Ovary (tissue), 9 donors: Measurements from ENCODE around the gene TATDN2. TPM values are rescaled to one million over a fixed set of nuclear protein-coding genes. Genes with fewer than 3 reads are reported as not detected.
A peak's percentile ranks its signal among the peaks of the same experiment; 100 is the strongest.

Experiments used
- DNase-seq, 5 donors: peaks; one replicate each; pipeline ENCODE4 v3.0.0-alpha.2; 2019 to 2020
- H3K27ac ChIP-seq, 2 donors: fragments of 200-600 bp; one replicate each; pipeline versions ENCODE4 v1.5.1 to v1.8.0; 2019 to 2022
- H3K27me3 ChIP-seq: fragments of 200-600 bp; one replicate; pipeline ENCODE4 v1.8.0; 2022
- H3K36me3 ChIP-seq: fragments of 200-600 bp; sonication (generic); one replicate; pipeline ENCODE4 v1.5.1; 2019
- H3K4me1 ChIP-seq: one replicate; pipeline ENCODE4 v1.8.1; 2013; ENCODE audit warnings: mild to moderate bottlenecking, moderate library complexity; ENCODE audit not compliant: insufficient read depth
- H3K4me3 ChIP-seq: fragments of 200-600 bp; sonication (generic); one replicate; pipeline ENCODE4 v1.5.1; 2017
- H3K9me3 ChIP-seq, 2 donors: fragments of 200-600 bp in 1 of 2; sonication (generic) in 1 of 2; one replicate each; pipeline versions ENCODE4 v1.5.1 to v1.8.1; 2013 to 2019; ENCODE audit warnings: mild to moderate bottlenecking in 1 of 2, moderate library complexity in 1 of 2
- EP300 ChIP-seq: sonication (generic); formaldehyde crosslinking; IDR thresholded peaks from one replicate; pipeline ENCODE4 v1.6.1; 2017; ENCODE audit warnings: antibody characterized with exemption
- POLR2A ChIP-seq: fragments of 450-650 bp; IDR thresholded peaks from one replicate; pipeline ENCODE4 v1.6.1; 2017; ENCODE audit warnings: antibody characterized with exemption, mild to moderate bottlenecking, moderate library complexity
- WGBS, 3 donors: extraction: QIAGEN DNeasy Blood & Tissue Kit in 1 of 3; methylation state at CpG; one replicate each; pipeline versions ENCODE4 v1.1.5 to v1.1.7; 2013 to 2017; 5-methylcytosine and 5-hydroxymethylcytosine counted together
- intact Hi-C, 4 donors: fragments of 100-400 bp; cut with DNase I; formaldehyde crosslinking; loops; one replicate each; pipeline versions ENCODE4 v1.11.0 to v1.15.1; 2022 to 2023
- polyA plus RNA-seq, 2 donors: library from polyadenylated mRNA; stranded (reverse); fragments of 200-250 nt in 1 of 2; fragments of 350-450 nt in 1 of 2; fragmentation: Illumina TruSeq in 1 of 2; extraction: RNeasy Lipid Tissue Mini Kit (QIAGEN cat#74804) in 1 of 2; gene quantifications; one replicate each; pipeline ENCODE4 v1.2.3, GENCODE V29; 2013 to 2014
- total RNA-seq, 7 donors: library from RNA; depleted of rRNA in 2 of 7; stranded (reverse); fragments of >200 nt in 2 of 7; fragmentation: NEBNext Ultra II Directional in 3 of 7; extraction: Animal tissue kit (Norgen Biotek cat#: 25700) in 3 of 7; gene quantifications; one replicate each; pipeline versions ENCODE4 v1.1.0 to v1.2.4, GENCODE V29; 2016 to 2023
- TF ChIP-seq, protein P1 (sequence below), 3 donors: fragments of 450-650 bp in 2 of 3; fragments of 200-600 bp in 1 of 3; IDR thresholded peaks; one replicate each; pipeline versions ENCODE4 v1.5.1 to v1.8.0; 2016 to 2022; ENCODE audit warnings: antibody characterized with exemption in 3 of 3, mild to moderate bottlenecking in 1 of 3
- donor health status: DM: no; HTN: no; CAD: no; lungs with moderate emphysema.
- donor health status: DM: no; HTN: no; CAD: no.
- donor health status: Bipolar disorder and iron deficiency.
- donor health status: DM: yes; HTN: yes; CAD: no.
- donor health status: DM: no; HTN: no; CAD: no.
- donor health status: DM: yes; HTN: yes; CAD: no.

TATDN2 gene
- total and polyA plus RNA-seq, 9 donors, result 17.3 to 46.4 (median 38.7) TPM

DNA sequence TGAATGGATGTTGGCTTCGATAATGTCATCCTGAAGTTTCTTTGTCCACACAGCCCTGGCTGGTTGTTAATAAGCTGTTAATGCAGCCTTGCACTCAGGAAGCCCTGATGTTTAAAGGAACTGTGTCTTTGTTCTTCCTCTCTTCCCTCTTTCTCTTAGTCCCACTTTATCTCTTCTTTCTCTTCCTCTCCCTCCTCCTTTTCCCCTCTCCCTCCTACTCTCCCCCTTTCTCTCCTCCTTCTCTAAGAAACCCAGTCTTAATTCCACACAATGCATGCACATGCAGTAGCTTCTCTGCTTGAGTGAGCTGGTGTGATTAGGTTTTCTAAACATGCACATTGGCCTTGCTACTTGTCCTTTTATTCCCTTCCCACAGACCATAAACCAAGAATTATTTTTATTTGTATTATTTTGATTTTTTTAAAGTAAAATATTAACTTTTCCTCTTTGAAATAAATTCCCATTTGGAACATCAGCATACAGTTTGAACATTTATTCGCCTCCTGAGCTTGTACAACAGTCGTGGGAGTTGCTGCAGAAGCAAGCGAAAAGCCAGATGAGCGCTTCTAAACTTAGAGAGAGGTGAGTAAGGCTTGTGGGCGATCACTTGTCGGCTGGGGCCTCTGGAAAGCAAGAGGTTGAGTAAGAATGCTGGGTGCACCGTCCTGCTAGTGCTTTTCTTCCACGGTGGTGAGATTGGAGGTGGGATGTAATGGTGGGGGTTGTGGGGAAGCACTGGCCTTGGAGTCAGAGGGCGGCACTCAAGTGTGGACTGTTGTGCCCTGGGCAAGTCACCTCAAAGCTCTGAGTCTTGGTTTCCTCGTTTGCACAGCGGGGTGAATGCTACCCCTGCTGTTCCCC lies 37.2 kb downstream of the TATDN2 start:
- WGBS, 3 donors, result 29 to 64% (median 35%) methylated on average over 12 of the region's 12 CpGs
- no peaks in the 10 kb centered on the region for H3K4me1 ChIP-seq
- H3K36me3 ChIP-seq, result no peaks in the 10 kb centered on the region
- no peaks in the 10 kb centered on the region for H3K9me3 ChIP-seq
- H3K27me3 ChIP-seq, result no peaks in the 10 kb centered on the region
- TF ChIP-seq, protein P1, sequence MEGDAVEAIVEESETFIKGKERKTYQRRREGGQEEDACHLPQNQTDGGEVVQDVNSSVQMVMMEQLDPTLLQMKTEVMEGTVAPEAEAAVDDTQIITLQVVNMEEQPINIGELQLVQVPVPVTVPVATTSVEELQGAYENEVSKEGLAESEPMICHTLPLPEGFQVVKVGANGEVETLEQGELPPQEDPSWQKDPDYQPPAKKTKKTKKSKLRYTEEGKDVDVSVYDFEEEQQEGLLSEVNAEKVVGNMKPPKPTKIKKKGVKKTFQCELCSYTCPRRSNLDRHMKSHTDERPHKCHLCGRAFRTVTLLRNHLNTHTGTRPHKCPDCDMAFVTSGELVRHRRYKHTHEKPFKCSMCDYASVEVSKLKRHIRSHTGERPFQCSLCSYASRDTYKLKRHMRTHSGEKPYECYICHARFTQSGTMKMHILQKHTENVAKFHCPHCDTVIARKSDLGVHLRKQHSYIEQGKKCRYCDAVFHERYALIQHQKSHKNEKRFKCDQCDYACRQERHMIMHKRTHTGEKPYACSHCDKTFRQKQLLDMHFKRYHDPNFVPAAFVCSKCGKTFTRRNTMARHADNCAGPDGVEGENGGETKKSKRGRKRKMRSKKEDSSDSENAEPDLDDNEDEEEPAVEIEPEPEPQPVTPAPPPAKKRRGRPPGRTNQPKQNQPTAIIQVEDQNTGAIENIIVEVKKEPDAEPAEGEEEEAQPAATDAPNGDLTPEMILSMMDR (IDR thresholded peaks at IDR 0.05), result no peak
- TF ChIP-seq EP300, result no peak
- DNase-seq, result no peak
- no peak overlapping the region for H3K4me3 ChIP-seq
- intact Hi-C loops, result no loop called here
- H3K27ac ChIP-seq, result no peak overlapping the region

DNA sequence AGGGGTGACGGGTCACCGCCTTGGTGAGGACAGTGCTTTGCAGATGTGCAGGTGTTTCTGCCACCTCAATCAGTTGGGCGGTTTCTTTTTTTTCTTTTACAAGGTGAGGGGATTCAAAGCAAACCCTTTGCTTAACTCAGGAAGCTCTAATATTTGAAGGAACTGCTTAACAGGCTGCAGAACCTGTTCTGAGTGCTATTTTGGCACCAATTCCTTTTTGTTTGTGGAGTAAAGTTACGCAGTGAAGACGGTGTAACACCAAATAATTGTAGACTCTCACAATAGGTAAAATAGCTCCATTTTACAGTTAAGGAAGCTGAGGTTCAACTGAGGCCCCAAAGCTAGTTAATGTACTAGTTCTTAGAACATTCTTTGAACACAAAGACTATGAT lies 37.9 kb downstream of the TATDN2 start:
- intact Hi-C loops, result no loop called here
- Histone ChIP-seq H3K36me3 (no peaks in the 10 kb centered on the region), H3K4me3 (no peak overlapping the region), H3K27ac (no peak overlapping the region), H3K9me3 (no peaks in the 10 kb centered on the region), H3K27me3 (no peaks in the 10 kb centered on the region), H3K4me1 (no peaks in the 10 kb centered on the region)
- DNase-seq, result no peak
- TF ChIP-seq POLR2A (no peak), EP300 (no peak)
- TF ChIP-seq, protein P1 (IDR thresholded peaks at IDR 0.05), result no peak
- WGBS, 3 donors, result 90 to 95% (median 93%) methylated on average over 5 of the region's 5 CpGs

DNA sequence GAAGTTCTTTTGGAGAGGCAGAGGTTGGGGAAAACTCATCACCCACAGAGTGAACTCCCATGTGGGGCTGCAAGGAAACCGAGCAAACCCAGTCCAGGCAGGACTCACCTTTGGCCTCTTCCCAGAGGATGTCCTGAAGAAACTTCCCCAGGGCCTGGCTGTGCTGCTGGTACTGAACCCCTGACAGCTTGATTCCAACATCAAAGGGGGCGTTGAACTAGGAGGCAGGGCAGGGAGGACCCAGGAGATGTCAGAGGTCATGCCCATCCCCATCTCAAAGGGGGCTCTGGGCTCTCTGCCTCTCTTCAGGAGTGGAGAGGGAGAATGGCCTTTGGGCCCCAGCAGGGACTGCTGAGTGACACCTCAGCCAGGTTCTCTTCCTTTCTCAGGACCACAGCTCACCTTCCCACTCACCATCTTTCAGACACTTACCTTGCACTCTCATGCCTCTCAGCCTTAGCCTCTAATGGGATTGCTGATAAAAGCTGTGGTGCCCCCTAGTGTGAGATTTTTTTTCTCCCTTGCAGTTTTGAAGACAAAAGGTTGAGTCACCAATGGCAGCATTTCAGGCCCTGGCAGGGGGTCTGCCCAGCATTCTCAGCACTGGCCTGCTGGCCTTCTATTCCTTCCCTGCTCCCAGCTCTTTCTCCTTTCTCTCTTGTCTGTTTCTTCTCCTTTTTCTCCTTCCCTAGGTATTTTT lies 38.5 kb downstream of the TATDN2 start:
- DNase-seq, result peak in 1 of 5 donors; percentile 56
- Histone ChIP-seq H3K9me3 (no peaks in the 10 kb centered on the region), H3K36me3 (no peaks in the 10 kb centered on the region), H3K27ac (no peak overlapping the region), H3K27me3 (no peaks in the 10 kb centered on the region), H3K4me3 (no peak overlapping the region), H3K4me1 (no peaks in the 10 kb centered on the region)
- TF ChIP-seq, protein P1 (IDR thresholded peaks at IDR 0.05), result no peak
- TF ChIP-seq POLR2A, result no peak
- TF ChIP-seq EP300, result no peak
- WGBS, 3 donors, result 74 to 88% (median 82%) methylated on average over 2 of the region's 2 CpGs
- intact Hi-C loops, result no loop called here

DNA sequence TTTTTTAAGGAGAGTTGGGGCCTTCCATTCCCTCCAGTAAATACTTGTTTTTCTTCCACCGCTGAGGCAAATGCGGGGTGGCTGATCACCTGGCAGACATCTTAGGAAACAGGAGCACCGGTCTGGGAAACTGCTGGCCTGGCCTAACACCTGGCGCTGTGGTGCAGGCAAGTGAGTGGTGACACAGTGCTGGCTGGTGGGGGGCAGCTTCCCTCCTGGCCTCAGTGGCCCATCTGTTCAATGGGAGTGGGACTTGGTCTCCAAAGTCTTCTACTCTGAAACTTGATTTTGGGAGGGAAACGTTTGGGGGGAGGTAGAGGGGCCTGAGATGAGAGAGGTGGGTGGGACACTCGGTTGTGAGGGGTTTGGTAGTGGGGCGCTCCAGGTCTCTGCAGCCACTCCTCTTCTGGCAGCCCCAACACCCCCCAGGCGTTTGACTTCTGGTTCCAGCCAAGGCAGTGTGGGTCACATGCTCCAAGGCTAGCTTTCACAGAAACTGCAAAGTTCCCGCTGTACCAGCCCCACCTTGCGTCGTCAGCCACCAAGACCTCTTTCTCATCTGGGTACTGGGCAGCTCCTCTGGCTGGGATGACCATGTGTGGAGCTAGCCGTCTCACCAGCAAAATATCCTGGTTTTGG lies 39.8 kb downstream of the TATDN2 start:
- H3K27me3 ChIP-seq, result no peaks in the 10 kb centered on the region
- H3K27ac ChIP-seq, result no peak overlapping the region
- DNase-seq, result no peak
- no peaks in the 10 kb centered on the region for H3K9me3 ChIP-seq
- no peak overlapping the region for H3K4me3 ChIP-seq
- H3K36me3 ChIP-seq, result no peaks in the 10 kb centered on the region
- 88 to 94% (median 89%) methylated on average over 12 of the region's 12 CpGs for WGBS, 3 donors
- H3K4me1 ChIP-seq, result no peaks in the 10 kb centered on the region
- TF ChIP-seq EP300 (no peak), POLR2A (no peak)
- TF ChIP-seq, protein P1 (IDR thresholded peaks at IDR 0.05), result no peak
- intact Hi-C loops, result no loop called here
